HepG2 (cell line): ENCODE results near the gene CALU.

Source experiments
- GTF2F1 ChIP-seq: fragments of 150-350 bp; IDR thresholded peaks from 2 replicates; pipeline ENCODE4 v1.6.1; 2014; ENCODE audit warnings: low read length
- SIN3B ChIP-seq: fragments of 150-350 bp; IDR thresholded peaks from 2 replicates; pipeline ENCODE4 v1.6.1; 2014; ENCODE audit warnings: low read length
- SRSF9 ChIP-seq: fragments of 200-400 bp; formaldehyde crosslinking; IDR thresholded peaks from 2 replicates; pipeline ENCODE4 v1.6.1; 2018; ENCODE audit warnings: borderline replicate concordance, mild to moderate bottlenecking, low read depth, low read length; ENCODE audit not compliant: insufficient read depth, poor library complexity, severe bottlenecking
- THYN1 ChIP-seq: sonication (generic); formaldehyde crosslinking; IDR thresholded peaks from 2 replicates; pipeline ENCODE4 v1.8.1; 2023; ENCODE audit warnings: low read depth, mild to moderate bottlenecking, moderate library complexity, missing genetic modification reagents, borderline replicate concordance
- ZNF224 ChIP-seq: sonication (generic); formaldehyde crosslinking; IDR thresholded peaks from 2 replicates; pipeline ENCODE4 v1.5.0; 2020; ENCODE audit warnings: mild to moderate bottlenecking, missing genetic modification reagents
- ZNF589 ChIP-seq: sonication (generic); formaldehyde crosslinking; conservative IDR thresholded peaks from 2 replicates; pipeline ENCODE4 v1.8.0; 2022; ENCODE audit warnings: mild to moderate bottlenecking, moderate library complexity, missing genetic modification reagents
- TF ChIP-seq, protein P1 (sequence below): sonication (generic); formaldehyde crosslinking; IDR thresholded peaks from 2 replicates; pipeline ENCODE4 v1.5.0; 2020; ENCODE audit warnings: mild to moderate bottlenecking, missing genetic modification reagents, moderate library complexity

DNA sequence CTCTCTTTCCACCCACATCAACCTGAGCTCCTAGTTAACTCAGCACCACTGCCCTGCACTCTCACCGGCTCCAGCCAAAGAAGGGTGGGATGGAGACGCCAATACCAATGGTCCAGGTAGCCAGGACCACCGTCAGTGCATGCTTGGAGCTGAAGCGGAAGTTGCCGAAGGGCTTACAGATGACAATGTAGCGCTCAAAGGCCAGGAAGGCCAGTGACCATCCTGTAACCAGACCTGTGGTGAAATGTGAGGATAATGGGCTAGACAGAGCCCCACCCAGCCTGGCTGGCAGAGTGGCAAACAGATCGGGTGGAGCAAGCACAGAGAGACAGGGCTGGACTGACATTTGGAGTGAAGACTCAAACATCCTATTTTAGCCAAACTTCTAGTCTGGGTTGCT is 35.8 kb downstream of the CALU start:
- no peak for TF ChIP-seq SRSF9
- no peak for TF ChIP-seq GTF2F1
- TF ChIP-seq, protein P1, sequence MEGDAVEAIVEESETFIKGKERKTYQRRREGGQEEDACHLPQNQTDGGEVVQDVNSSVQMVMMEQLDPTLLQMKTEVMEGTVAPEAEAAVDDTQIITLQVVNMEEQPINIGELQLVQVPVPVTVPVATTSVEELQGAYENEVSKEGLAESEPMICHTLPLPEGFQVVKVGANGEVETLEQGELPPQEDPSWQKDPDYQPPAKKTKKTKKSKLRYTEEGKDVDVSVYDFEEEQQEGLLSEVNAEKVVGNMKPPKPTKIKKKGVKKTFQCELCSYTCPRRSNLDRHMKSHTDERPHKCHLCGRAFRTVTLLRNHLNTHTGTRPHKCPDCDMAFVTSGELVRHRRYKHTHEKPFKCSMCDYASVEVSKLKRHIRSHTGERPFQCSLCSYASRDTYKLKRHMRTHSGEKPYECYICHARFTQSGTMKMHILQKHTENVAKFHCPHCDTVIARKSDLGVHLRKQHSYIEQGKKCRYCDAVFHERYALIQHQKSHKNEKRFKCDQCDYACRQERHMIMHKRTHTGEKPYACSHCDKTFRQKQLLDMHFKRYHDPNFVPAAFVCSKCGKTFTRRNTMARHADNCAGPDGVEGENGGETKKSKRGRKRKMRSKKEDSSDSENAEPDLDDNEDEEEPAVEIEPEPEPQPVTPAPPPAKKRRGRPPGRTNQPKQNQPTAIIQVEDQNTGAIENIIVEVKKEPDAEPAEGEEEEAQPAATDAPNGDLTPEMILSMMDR: no peak
- TF ChIP-seq SIN3B: no peak
- TF ChIP-seq ZNF589 (CRISPR knock-in tag): no peak
- TF ChIP-seq THYN1: no peak
- no peak for TF ChIP-seq ZNF224 (CRISPR knock-in tag)
